HEK293 (cell line): ENCODE data around the gene ARL8B.
A peak's percentile ranks its signal among the peaks of the same experiment; 100 is the strongest.

Experiments
- CTCF ChIA-PET: fragments of 350-600 bp; formaldehyde crosslinking; extraction: SDS; loops from one replicate; lab custom pipeline; 2021; ENCODE audit warnings: antibody characterized with exemption; lab: Yijun Ruan, JAX
- POLR2A ChIA-PET: fragments of 300-600 bp; formaldehyde crosslinking; extraction: SDS; loops from one replicate; lab custom pipeline; 2020; ENCODE audit warnings: antibody characterized with exemption, inconsistent platforms; lab: Yijun Ruan, JAX
- H3K27ac ChIP-seq: fragments of 200-500 bp; sonication (Bioruptor generic); 2 replicates; pipeline ENCODE4 v1.5.1; 2014; ENCODE audit warnings: low read depth, low read length, control low read depth, inconsistent platforms; ENCODE audit errors: extremely low read depth
- H3K36me3 ChIP-seq, 2 experiments: fragments of 200-500 bp in 1 of 2; sonication (Bioruptor generic) in 1 of 2; 1 replicate in 1 of 2; 2 replicates in 1 of 2; pipeline ENCODE4 v1.5.1; 2014 to 2017; ENCODE audit warnings: inconsistent platforms in 2 of 2, low read length in 2 of 2; ENCODE audit not compliant: control insufficient read depth in 2 of 2, insufficient read depth in 1 of 2
- H3K4me1 ChIP-seq: fragments of 200-500 bp; sonication (Bioruptor generic); 2 replicates; pipeline ENCODE4 v1.5.1; 2014; ENCODE audit warnings: mild to moderate bottlenecking, low read length, inconsistent platforms; ENCODE audit not compliant: control insufficient read depth, insufficient read depth
- H3K4me3 ChIP-seq: 2 replicates; pipeline ENCODE4 v1.5.1; 2011; ENCODE audit warnings: low read depth, mild to moderate bottlenecking, control low read depth, low read length, moderate library complexity
- H3K9me3 ChIP-seq: fragments of 200-500 bp; sonication (Bioruptor generic); 2 replicates; pipeline ENCODE4 v1.5.1; 2014; ENCODE audit warnings: low read depth, low read length, inconsistent platforms; ENCODE audit not compliant: control insufficient read depth, insufficient read depth
- FEZF1 ChIP-seq: fragments of 450-650 bp; formaldehyde crosslinking; IDR thresholded peaks from 2 replicates; pipeline ENCODE4 v1.5.1; 2016; ENCODE audit warnings: missing biosample characterization, missing genetic modification characterization
- KLF10 ChIP-seq: fragments of 450-650 bp; IDR thresholded peaks from 2 replicates; pipeline ENCODE4 v1.5.1; 2018; ENCODE audit warnings: missing biosample characterization, mild to moderate bottlenecking, missing genetic modification characterization
- KLF8 ChIP-seq: fragments of 450-650 bp; formaldehyde crosslinking; IDR thresholded peaks from 2 replicates; pipeline ENCODE4 v1.5.1; 2016; ENCODE audit warnings: missing biosample characterization, missing genetic modification characterization
- MZF1 ChIP-seq: fragments of 450-650 bp; formaldehyde crosslinking; IDR thresholded peaks from 2 replicates; pipeline ENCODE4 v1.5.1; 2017; ENCODE audit warnings: missing biosample characterization, missing genetic modification characterization, borderline replicate concordance
- PRDM10 ChIP-seq: fragments of 450-650 bp; formaldehyde crosslinking; IDR thresholded peaks from 2 replicates; pipeline ENCODE4 v1.5.1; 2016; ENCODE audit warnings: missing biosample characterization, missing genetic modification characterization
- ZBTB17 ChIP-seq: fragments of 450-650 bp; formaldehyde crosslinking; IDR thresholded peaks from 2 replicates; pipeline ENCODE4 v1.5.1; 2016; ENCODE audit warnings: missing biosample characterization, missing genetic modification characterization
- ZEB2 ChIP-seq: fragments of 450-650 bp; formaldehyde crosslinking; IDR thresholded peaks from 2 replicates; pipeline ENCODE4 v1.5.1; 2016; ENCODE audit warnings: missing biosample characterization, missing genetic modification characterization
- ZNF10 ChIP-seq: fragments of 450-650 bp; formaldehyde crosslinking; IDR thresholded peaks from 2 replicates; pipeline ENCODE4 v1.5.1; 2017; ENCODE audit warnings: missing biosample characterization, missing genetic modification characterization
- ZNF146 ChIP-seq: fragments of 450-650 bp; formaldehyde crosslinking; IDR thresholded peaks from 2 replicates; pipeline ENCODE4 v1.5.1; 2016; ENCODE audit warnings: missing biosample characterization, missing genetic modification characterization
- ZNF184 ChIP-seq: fragments of 450-650 bp; IDR thresholded peaks from 2 replicates; pipeline ENCODE4 v1.5.1; 2018; ENCODE audit warnings: missing biosample characterization, mild to moderate bottlenecking, missing genetic modification characterization
- ZNF549 ChIP-seq: fragments of 450-650 bp; IDR thresholded peaks from 2 replicates; pipeline ENCODE4 v1.5.1; 2018; ENCODE audit warnings: missing biosample characterization, missing genetic modification characterization, mild to moderate bottlenecking, inconsistent platforms, moderate library complexity
- ZNF558 ChIP-seq: fragments of 450-650 bp; formaldehyde crosslinking; IDR thresholded peaks from 2 replicates; pipeline ENCODE4 v1.5.1; 2016; ENCODE audit warnings: missing biosample characterization, missing genetic modification characterization
- ZNF561 ChIP-seq: fragments of 450-650 bp; IDR thresholded peaks from 2 replicates; pipeline ENCODE4 v1.5.1; 2018; ENCODE audit warnings: missing biosample characterization, missing genetic modification characterization, borderline replicate concordance
- ZNF600 ChIP-seq: fragments of 450-650 bp; formaldehyde crosslinking; IDR thresholded peaks from 2 replicates; pipeline ENCODE4 v1.5.1; 2016; ENCODE audit warnings: missing biosample characterization, missing genetic modification characterization
- ZNF629 ChIP-seq: fragments of 450-650 bp; formaldehyde crosslinking; IDR thresholded peaks from 2 replicates; pipeline ENCODE4 v1.5.1; 2017; ENCODE audit warnings: missing biosample characterization, missing genetic modification characterization
- ZNF776 ChIP-seq: fragments of 450-650 bp; formaldehyde crosslinking; IDR thresholded peaks from 2 replicates; pipeline ENCODE4 v1.5.0; 2017; ENCODE audit warnings: missing biosample characterization, missing genetic modification characterization, borderline replicate concordance
- TF ChIP-seq, protein P1 (sequence below): fragments of 450-650 bp; IDR thresholded peaks from 2 replicates; pipeline ENCODE4 v1.5.1; 2018; ENCODE audit warnings: missing biosample characterization, mild to moderate bottlenecking, missing genetic modification characterization
- TF ChIP-seq, protein P2 (sequence below): fragments of 450-650 bp; formaldehyde crosslinking; IDR thresholded peaks from 2 replicates; pipeline ENCODE4 v1.5.1; 2016; ENCODE audit warnings: missing biosample characterization, missing genetic modification characterization, low read depth

The ARL8B gene

DNA sequence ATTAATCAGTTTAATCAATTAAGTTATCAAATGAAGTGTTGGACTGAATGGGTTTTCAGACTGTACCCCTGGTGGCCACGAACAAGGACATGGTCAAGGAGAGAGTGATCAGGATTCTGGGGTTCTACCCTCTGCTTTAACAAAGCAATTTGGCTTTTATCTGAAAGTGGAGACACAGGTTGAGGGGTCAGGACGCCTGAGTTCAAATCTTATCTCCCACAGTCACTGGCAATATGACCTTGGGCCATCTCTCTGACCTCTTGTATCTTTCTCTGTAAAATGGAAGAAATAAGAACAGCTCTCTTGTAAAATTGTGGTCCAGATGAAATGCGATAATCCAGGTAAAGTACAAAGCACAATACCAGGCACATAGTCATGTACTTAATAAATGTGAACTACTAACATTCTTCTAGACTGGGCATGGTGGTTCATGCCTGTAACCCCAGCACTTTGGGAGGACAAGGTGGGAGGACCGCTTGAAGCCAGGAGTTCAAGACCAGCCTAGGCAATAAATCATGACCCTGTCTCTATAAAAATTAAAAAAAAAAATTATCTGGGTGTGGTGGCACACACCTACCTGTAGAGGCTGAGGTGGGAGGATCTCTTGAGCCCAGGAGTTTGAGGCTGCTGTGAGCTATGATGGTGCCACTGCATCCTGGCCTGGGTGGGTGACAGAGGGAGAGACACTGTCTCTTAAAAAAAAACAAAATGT lies 48.6 kb upstream of the ARL8B start:
- ChIA-PET POLR2A (no interaction called here), CTCF (no interaction called here)
- H3K27ac ChIP-seq, result no peak overlapping the region
- no peaks in the 10 kb centered on the region for H3K4me1 ChIP-seq
- H3K4me3 ChIP-seq, result no peak overlapping the region
- H3K36me3 ChIP-seq, result no peaks in the 10 kb centered on the region
- TF ChIP-seq ZNF146, result no peak
- no peak for TF ChIP-seq PRDM10 (tag by site-specific recombination)
- no peak for TF ChIP-seq ZNF10 (tag by site-specific recombination)
- no peak for TF ChIP-seq ZNF558 (tag by site-specific recombination)
- H3K9me3 ChIP-seq, result no peaks in the 10 kb centered on the region

DNA sequence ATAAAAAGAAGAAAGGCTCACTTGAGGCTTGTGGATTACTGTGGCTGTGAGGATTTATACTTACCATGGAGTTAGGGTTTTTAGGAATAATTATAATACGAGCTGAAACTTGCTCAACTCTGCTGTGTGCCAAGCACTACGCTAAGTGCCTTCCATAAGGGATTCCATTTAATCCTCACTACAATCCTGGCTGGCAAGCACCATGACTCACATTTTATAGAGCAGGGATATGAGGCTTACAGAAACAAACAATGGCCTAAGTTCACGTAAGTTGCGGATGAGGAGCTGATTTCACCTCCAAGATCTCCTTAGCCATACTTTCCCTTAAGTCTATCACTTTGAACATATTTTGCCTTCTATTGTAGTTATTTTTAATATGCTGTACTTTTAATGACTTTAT lies 43.9 kb upstream of the ARL8B start:
- Histone ChIP-seq H3K4me1 (no peaks in the 10 kb centered on the region), H3K36me3 (no peaks in the 10 kb centered on the region), H3K27ac (no peak overlapping the region), H3K9me3 (no peaks in the 10 kb centered on the region), H3K4me3 (no peak overlapping the region)
- ChIA-PET CTCF (interaction anchor here (0.5 to 1.3 kb wide), 2 partner anchors 150 to 358 kb away, joined by 3 read pairs; no protein-coding TSS in a partner anchor), POLR2A (interaction anchor here (0.6 to 1.3 kb wide), 2 partner anchors 15 to 30 kb away, joined by 3 to 5 read pairs; no protein-coding TSS in a partner anchor)
- TF ChIP-seq KLF8 (tag by site-specific recombination) (no peak), ZNF629 (0 out of 2 replicates have a peak, but pooled peaks have one; percentile 20), ZEB2 (0 out of 2 replicates have a peak, but pooled peaks have one; percentile 21), FEZF1 (tag by site-specific recombination) (no peak), ZNF600 (tag by site-specific recombination) (peak; percentile 37; the same call in 1 of the 2 replicates), ZNF184 (tag by site-specific recombination) (peak; percentile 67; the same call in 1 of the 2 replicates), MZF1 (tag by site-specific recombination) (peak; percentile 93), ZNF549 (no peak), PRDM10 (tag by site-specific recombination) (no peak), ZNF561 (tag by site-specific recombination) (0 out of 2 replicates have a peak, but pooled peaks have one; percentile 38), ZNF776 (tag by site-specific recombination) (no peak), ZBTB17 (tag by site-specific recombination) (peak; percentile 37; the same call in 1 of the 2 replicates), KLF10 (tag by site-specific recombination) (no peak)
- TF ChIP-seq, protein P1, sequence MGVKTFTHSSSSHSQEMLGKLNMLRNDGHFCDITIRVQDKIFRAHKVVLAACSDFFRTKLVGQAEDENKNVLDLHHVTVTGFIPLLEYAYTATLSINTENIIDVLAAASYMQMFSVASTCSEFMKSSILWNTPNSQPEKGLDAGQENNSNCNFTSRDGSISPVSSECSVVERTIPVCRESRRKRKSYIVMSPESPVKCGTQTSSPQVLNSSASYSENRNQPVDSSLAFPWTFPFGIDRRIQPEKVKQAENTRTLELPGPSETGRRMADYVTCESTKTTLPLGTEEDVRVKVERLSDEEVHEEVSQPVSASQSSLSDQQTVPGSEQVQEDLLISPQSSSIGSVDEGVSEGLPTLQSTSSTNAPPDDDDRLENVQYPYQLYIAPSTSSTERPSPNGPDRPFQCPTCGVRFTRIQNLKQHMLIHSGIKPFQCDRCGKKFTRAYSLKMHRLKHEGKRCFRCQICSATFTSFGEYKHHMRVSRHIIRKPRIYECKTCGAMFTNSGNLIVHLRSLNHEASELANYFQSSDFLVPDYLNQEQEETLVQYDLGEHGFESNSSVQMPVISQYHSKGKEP, result no peak
- TF ChIP-seq, protein P2, sequence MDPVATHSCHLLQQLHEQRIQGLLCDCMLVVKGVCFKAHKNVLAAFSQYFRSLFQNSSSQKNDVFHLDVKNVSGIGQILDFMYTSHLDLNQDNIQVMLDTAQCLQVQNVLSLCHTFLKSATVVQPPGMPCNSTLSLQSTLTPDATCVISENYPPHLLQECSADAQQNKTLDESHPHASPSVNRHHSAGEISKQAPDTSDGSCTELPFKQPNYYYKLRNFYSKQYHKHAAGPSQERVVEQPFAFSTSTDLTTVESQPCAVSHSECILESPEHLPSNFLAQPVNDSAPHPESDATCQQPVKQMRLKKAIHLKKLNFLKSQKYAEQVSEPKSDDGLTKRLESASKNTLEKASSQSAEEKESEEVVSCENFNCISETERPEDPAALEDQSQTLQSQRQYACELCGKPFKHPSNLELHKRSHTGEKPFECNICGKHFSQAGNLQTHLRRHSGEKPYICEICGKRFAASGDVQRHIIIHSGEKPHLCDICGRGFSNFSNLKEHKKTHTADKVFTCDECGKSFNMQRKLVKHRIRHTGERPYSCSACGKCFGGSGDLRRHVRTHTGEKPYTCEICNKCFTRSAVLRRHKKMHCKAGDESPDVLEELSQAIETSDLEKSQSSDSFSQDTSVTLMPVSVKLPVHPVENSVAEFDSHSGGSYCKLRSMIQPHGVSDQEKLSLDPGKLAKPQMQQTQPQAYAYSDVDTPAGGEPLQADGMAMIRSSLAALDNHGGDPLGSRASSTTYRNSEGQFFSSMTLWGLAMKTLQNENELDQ, result no peak
